ENCODE results near the gene DEPDC1. TPM values are rescaled to one million over a fixed set of nuclear protein-coding genes. Genes with fewer than 3 reads are reported as not detected.
"Not testable (repeated sequence)": the region's sequence is repeated elsewhere in the genome, so short reads cannot be mapped to it uniquely, and the experiment has no call there.

DEPDC1 gene
- total RNA-seq, 2 experiments from 2014 or later: 15.9 to 24.3 TPM

DNA sequence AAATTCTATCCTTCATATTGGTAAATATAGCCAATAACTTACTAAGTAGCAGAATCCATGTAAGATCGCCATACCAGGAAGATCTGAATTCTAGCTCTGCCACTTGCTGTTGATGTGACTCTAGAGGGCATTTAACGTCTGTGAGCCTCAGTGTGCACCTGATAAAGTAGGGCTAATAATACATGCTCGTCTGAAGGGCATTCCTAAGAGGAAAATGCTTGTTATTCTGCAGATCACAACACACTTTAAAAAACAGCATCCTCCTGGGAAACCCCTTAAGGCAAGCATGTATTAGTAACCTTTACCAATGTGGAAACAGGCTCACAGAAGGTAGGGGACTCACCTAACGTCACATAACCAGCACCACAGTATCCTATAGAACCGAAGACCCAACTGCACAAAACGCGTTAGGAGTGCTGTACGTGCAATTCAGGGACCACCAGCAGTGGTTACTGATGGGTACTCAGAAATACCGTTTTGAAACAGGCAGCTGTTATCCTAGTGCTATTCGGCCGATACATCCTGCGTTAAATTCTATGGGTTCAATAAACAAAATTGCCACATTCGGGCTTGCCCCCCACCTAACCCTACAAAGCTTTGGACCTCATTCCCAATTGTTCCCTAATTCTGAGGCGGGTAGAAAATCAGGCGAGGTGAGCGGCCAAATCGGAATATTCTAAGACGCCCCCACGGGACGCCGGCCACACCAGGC is 758 bp downstream of the DEPDC1 start:
- DNase-seq: peak; percentile 8
- H3K27me3 Mint-ChIP-seq: peaks cover 7% of the 10 kb centered on the region
- H3K36me3 Mint-ChIP-seq (ENCODE audit: low read depth): peaks cover 2% of the 10 kb centered on the region
- peak overlapping the region; percentile 82 for H3K4me3 Mint-ChIP-seq
- H3K27ac Mint-ChIP-seq: peak overlapping the region; percentile 47
- CTCF ChIA-PET: no interaction called here
- H3K9me3 Mint-ChIP-seq (ENCODE audit: low read depth): no peaks in the 10 kb centered on the region
- ATAC-seq: peak; percentile 28
- POLR2A ChIA-PET: no interaction called here
- H3K4me1 Mint-ChIP-seq: peaks cover 12% of the 10 kb centered on the region
- intact Hi-C loops (cut with DNase I, micrococcal nuclease): loop anchor here in 1 of 2 experiments (10.0 kb wide), 1 partner anchor 811 kb away; the partner anchor contains the start of gene GADD45A

DNA sequence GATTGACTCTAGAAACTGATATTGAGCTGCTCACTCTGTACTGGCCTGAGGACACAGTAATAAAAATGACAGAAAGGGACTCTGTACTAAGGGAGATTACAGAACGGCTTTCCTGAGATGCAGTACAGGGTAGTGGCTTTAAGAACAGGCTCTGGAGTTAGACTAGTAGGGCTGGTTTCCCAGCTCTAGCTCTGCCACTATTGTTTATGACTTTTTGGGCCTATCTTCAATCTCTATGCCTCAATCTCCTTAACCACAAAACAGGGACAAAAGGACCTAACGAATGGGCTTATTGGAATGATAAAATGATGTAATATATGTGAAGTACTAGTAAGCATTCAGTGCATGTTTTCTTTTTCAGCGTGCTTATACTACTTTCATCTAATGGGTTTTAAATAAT is 1.4 kb downstream of the DEPDC1 start:
- CTCF ChIA-PET: no interaction called here
- no peak for ATAC-seq
- H3K4me3 Mint-ChIP-seq: peak overlapping the region; percentile 82
- H3K4me1 Mint-ChIP-seq: peaks cover 12% of the 10 kb centered on the region
- no peak for DNase-seq
- intact Hi-C loops (cut with DNase I, micrococcal nuclease): loop anchor here in 1 of 2 experiments (10.0 kb wide), 1 partner anchor 811 kb away; the partner anchor contains the start of gene GADD45A
- H3K27me3 Mint-ChIP-seq: peaks cover 7% of the 10 kb centered on the region
- POLR2A ChIA-PET: no interaction called here
- peaks cover 2% of the 10 kb centered on the region for H3K36me3 Mint-ChIP-seq (ENCODE audit: low read depth)
- H3K27ac Mint-ChIP-seq: no peak overlapping the region
- no peaks in the 10 kb centered on the region for H3K9me3 Mint-ChIP-seq (ENCODE audit: low read depth)

DNA sequence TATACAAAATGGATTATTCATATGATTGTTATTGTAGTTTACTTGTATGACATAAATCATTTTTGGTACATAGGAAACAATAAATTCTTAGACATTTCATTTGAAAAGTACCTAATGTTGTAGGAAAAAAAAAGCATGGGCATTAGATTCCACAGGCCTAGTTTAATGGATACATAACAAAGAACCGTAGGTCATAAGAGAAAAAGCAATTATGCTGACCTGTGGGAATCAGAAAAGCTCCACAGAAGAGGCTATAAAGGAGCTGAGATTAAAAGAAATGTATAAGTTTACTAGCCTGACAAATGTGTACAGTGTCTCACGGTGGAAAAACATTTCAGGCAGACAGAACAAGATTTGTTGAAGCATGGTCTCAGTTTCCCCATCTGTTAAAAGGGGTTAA is 3.7 kb downstream of the DEPDC1 start:
- ATAC-seq (no peak), DNase-seq (no peak)
- intact Hi-C loops (cut with DNase I, micrococcal nuclease): loop anchor here in 1 of 2 experiments (10.0 kb wide), 1 partner anchor 808 kb away; the partner anchor contains the start of gene GADD45A
- ChIA-PET CTCF (no interaction called here), POLR2A (no interaction called here)
- H3K36me3 Mint-ChIP-seq (ENCODE audit: low read depth): peaks cover 5% of the 10 kb centered on the region
- no peak overlapping the region for H3K4me3 Mint-ChIP-seq
- H3K27ac Mint-ChIP-seq: no peak overlapping the region
- peaks cover 6% of the 10 kb centered on the region for H3K27me3 Mint-ChIP-seq
- H3K4me1 Mint-ChIP-seq: peaks cover 12% of the 10 kb centered on the region
- no peaks in the 10 kb centered on the region for H3K9me3 Mint-ChIP-seq (ENCODE audit: low read depth)

DNA sequence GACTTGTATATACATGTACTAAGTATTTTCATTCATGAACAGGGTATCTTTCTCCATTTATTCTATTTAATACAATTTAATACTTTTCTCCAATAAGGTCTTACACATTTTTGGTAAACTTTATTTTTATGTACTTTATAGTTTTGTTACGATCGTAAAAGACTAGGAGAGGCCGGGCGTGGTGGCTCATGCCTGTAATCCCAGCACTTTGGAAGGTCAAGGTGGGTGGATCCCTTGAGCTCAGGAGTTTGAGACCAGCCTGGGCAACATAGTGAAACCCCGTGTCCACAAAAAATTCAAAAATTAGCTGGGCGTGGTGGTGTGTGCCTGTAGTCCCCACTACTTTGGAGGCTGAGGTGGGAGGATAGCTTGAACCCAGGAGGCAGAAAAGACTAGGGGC is 4.6 kb downstream of the DEPDC1 start:
- ATAC-seq; H3K4me1 Mint-ChIP-seq; H3K4me3 Mint-ChIP-seq; POLR2A ChIA-PET; H3K27ac Mint-ChIP-seq; CTCF ChIA-PET; H3K27me3 Mint-ChIP-seq; H3K9me3 Mint-ChIP-seq (ENCODE audit: low read depth); DNase-seq; H3K36me3 Mint-ChIP-seq (ENCODE audit: low read depth): not testable (repeated sequence)
- intact Hi-C loops (cut with DNase I, micrococcal nuclease): loop anchor here in 1 of 2 experiments (10.0 kb wide), 1 partner anchor 807 kb away; the partner anchor contains the start of gene GADD45A

DNA sequence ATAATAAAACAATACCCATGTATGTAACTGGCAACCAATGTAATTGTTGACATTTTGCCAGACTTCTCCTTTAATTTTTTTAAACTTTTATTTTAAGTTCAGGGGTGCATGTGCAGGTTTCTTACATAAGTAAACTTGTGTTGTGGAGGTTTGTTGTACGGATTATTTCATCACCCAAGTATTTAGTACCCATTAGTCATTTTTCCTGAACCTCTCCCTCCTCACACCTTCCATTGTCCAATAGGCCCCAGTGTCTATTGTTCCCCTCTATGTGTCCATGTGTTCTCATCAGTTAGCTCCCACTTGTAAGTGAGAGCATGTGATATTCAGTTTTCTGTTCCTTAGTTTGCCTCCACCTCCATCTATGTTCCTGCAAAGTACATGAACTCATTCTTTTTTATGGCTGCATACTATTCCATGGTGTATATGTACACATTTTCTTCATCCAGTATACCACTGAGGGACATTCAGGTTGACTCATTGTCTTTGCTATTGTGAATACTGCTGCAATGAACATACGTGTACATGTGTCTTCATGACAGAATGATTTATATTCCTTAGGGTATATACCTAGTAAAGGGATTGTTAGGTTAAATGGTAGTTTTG is 6.7 kb downstream of the DEPDC1 start:
- Mint-ChIP-seq H3K27me3 (no peaks in the 10 kb centered on the region), H3K36me3 (ENCODE audit: low read depth) (peaks cover 5% of the 10 kb centered on the region), H3K27ac (no peak overlapping the region), H3K9me3 (ENCODE audit: low read depth) (no peaks in the 10 kb centered on the region), H3K4me1 (no peaks in the 10 kb centered on the region), H3K4me3 (no peak overlapping the region)
- DNase-seq: no peak
- intact Hi-C loops (cut with DNase I, micrococcal nuclease): loop anchor here in 1 of 2 experiments (10.0 kb wide), 1 partner anchor 805 kb away; the partner anchor contains the start of gene GADD45A
- ChIA-PET POLR2A (no interaction called here), CTCF (no interaction called here)
- ATAC-seq: no peak

DNA sequence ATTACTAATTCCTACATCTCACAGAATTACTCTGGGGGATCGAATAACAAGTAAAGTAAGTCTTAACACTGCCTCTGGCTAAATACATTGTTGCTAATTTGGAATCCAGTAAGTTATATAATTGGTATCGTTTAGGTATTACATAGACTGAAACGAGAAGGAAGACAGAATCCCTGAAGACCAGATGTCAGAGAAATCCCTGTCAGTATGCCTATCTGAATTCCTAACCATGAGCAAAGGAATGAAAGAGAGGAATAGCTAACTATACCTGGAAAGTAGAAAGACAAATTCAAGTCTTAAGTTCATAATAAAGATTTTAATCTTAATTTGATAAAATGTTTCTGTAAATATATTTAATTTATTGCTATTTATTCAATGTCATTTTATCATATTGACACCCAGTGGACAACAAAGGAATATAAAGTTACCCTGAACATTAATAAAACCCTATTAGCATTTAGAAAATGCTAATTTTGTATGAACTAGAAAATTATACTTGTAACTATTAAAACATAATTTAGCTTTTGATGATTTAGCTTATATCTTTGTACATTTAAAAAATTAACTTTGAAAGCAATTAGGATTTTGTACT is 11.4 kb downstream of the DEPDC1 start:
- CTCF ChIA-PET: no interaction called here
- POLR2A ChIA-PET: no interaction called here
- Mint-ChIP-seq H3K9me3 (ENCODE audit: low read depth) (no peaks in the 10 kb centered on the region), H3K27me3 (no peaks in the 10 kb centered on the region), H3K27ac (no peak overlapping the region), H3K4me3 (no peak overlapping the region), H3K36me3 (ENCODE audit: low read depth) (peaks cover 3% of the 10 kb centered on the region), H3K4me1 (no peaks in the 10 kb centered on the region)
- no peak for ATAC-seq
- intact Hi-C loops (cut with DNase I, micrococcal nuclease): no loop called here
- no peak for DNase-seq

DNA sequence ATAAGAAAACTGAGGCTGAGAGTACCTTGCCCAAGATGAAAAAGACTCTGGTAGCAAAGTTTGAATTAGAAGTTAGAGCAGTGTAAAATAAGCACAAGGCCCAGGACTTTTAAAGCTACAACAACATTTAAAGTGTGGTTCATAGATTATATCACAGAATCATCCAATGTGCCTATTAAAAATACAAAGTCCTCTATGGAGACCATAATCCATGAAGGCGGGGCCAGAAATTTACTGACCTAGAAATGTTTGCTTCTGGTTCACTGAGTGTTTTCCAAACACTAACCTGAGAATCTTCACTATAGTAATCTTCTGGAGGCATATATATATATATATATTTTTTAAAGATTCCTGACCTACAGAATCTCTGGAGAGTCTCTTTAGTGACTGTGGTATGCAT is 12.3 kb downstream of the DEPDC1 start:
- ChIA-PET POLR2A (no interaction called here), CTCF (no interaction called here)
- Mint-ChIP-seq H3K27me3 (no peaks in the 10 kb centered on the region), H3K27ac (no peak overlapping the region), H3K9me3 (ENCODE audit: low read depth) (no peaks in the 10 kb centered on the region), H3K4me3 (no peak overlapping the region), H3K4me1 (no peaks in the 10 kb centered on the region), H3K36me3 (ENCODE audit: low read depth) (peaks cover 3% of the 10 kb centered on the region)
- intact Hi-C loops (cut with DNase I, micrococcal nuclease): no loop called here
- DNase-seq (no peak), ATAC-seq (no peak)

DNA sequence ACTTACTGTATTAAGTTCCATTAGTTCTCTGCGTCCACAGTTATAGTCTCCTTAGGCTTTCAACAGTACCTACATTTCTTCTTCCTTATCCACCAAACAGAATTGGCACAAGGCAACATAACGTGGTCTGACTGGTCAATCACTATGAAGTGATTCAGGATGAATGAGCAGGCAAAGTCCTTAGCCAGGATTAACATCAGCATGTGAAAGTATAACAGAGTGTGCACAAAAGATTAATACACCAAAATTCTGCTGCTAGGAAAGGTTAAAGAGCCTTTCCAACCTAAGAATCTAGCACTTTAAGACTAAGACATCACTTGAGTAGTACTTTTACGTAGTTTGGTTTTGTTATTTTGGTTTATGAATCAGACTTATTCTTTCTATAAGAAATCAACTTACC is 15.8 kb downstream of the DEPDC1 start:
- H3K36me3 Mint-ChIP-seq (ENCODE audit: low read depth): peaks cover 6% of the 10 kb centered on the region
- no peak overlapping the region for H3K4me3 Mint-ChIP-seq
- no peaks in the 10 kb centered on the region for H3K9me3 Mint-ChIP-seq (ENCODE audit: low read depth)
- ATAC-seq: no peak
- intact Hi-C loops (cut with DNase I, micrococcal nuclease): no loop called here
- no peaks in the 10 kb centered on the region for H3K27me3 Mint-ChIP-seq
- POLR2A ChIA-PET: no interaction called here
- CTCF ChIA-PET: no interaction called here
- DNase-seq: no peak
- no peak overlapping the region for H3K27ac Mint-ChIP-seq
- H3K4me1 Mint-ChIP-seq: no peaks in the 10 kb centered on the region

DNA sequence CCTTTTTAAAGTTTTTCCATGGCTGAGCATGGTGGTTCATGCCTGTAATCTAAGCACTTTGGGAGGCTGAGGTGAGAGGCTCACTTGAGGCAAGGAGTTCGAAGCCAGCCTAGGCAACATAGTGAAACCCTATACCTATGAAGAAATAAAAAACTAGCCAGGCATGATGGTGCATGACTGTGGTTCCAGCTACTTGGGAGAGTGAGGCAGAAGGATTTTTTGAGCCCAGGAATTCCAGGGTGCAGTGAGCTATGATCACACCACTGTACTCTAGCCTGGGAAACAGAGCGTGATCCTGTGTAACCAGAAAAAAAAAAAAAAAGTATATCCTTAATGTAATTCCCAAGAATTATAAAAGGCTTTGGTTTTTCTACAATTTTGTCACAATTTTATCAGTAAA is 17.4 kb downstream of the DEPDC1 start:
- Mint-ChIP-seq H3K9me3 (ENCODE audit: low read depth) (no peaks in the 10 kb centered on the region), H3K36me3 (ENCODE audit: low read depth) (peaks cover 6% of the 10 kb centered on the region), H3K27me3 (no peaks in the 10 kb centered on the region), H3K4me3 (no peak overlapping the region), H3K27ac (no peak overlapping the region), H3K4me1 (no peaks in the 10 kb centered on the region)
- ATAC-seq: no peak
- CTCF ChIA-PET: interaction anchor here (1.5 kb wide), 1 partner anchor 29 kb away, joined by 3 read pairs; the partner anchor contains the start of gene RPE65
- POLR2A ChIA-PET: no interaction called here
- intact Hi-C loops (cut with DNase I, micrococcal nuclease): no loop called here
- DNase-seq: no peak

DNA sequence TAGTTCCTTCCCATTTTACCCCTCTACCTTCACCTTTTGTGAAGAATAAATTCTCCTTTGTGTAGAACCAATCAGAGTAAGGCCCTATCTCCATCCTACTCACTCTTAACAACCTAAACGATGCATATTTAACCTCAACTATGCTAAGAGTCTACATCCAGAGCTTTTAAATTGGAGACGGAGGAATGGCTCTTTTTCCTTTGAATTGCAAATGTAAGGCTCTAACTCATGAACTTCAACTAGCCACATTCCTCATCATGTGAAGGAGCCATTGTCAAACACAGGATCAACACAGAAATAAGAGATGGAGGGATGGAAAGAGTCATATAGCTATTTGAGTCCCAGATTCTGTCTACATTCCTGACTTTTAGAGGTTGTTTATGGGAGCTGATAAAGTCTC is 18.2 kb downstream of the DEPDC1 start:
- CTCF ChIA-PET: interaction anchor here (1.5 kb wide), 1 partner anchor 29 kb away, joined by 3 read pairs; the partner anchor contains the start of gene RPE65
- H3K4me3 Mint-ChIP-seq: no peak overlapping the region
- no peaks in the 10 kb centered on the region for H3K4me1 Mint-ChIP-seq
- no peak for DNase-seq
- ATAC-seq: no peak
- H3K27me3 Mint-ChIP-seq: no peaks in the 10 kb centered on the region
- no peak overlapping the region for H3K27ac Mint-ChIP-seq
- intact Hi-C loops (cut with DNase I, micrococcal nuclease): no loop called here
- H3K9me3 Mint-ChIP-seq (ENCODE audit: low read depth): no peaks in the 10 kb centered on the region
- peaks cover 6% of the 10 kb centered on the region for H3K36me3 Mint-ChIP-seq (ENCODE audit: low read depth)
- POLR2A ChIA-PET: no interaction called here

DNA sequence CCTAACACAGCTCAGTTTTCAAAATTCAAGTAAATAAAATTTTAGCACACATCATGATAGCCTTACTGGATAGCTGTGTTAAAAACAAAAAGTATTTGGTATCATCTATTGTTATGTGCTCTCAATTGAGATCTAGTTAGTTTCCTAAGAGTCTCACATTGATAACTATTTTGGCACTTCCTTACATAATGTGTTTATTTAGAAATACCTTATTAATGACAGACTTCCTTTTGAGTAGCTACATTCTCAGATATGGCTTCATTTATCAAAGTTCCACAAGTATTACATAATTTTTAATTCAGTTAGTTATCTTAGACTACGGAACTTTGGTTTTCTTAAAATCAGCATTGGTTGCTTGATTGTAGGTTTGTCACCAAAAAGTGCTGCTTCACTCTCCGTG is 20.3 kb downstream of the DEPDC1 start:
- CTCF ChIA-PET; H3K36me3 Mint-ChIP-seq (ENCODE audit: low read depth); H3K27me3 Mint-ChIP-seq; H3K27ac Mint-ChIP-seq; DNase-seq; ATAC-seq; H3K9me3 Mint-ChIP-seq (ENCODE audit: low read depth); POLR2A ChIA-PET; H3K4me1 Mint-ChIP-seq; intact Hi-C loops (cut with DNase I, micrococcal nuclease); H3K4me3 Mint-ChIP-seq: not testable (repeated sequence)

DNA sequence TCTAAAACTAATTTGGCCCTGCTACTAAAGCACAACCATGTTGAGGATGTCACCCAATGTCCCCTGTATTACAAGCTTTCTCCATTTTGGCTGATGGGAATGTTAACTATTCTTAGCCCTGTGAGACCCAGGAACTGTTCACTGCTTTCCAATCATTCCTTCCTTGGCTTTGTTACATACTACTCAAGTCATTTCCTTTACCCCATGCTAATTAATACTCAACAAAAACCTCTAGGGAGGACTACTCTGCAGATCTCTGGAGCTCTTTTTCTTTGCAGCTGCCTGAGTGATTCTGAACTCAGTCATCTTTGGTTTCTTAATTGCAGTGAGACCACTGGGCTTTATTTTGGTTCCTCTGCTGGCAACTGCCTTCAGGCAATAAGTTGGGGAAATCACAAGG is 23.8 kb downstream of the DEPDC1 start:
- POLR2A ChIA-PET: no interaction called here
- H3K9me3 Mint-ChIP-seq (ENCODE audit: low read depth): no peaks in the 10 kb centered on the region

More for the DNA sequence above, 23.8 kb downstream of the DEPDC1 start:
- ATAC-seq: no peak
- Mint-ChIP-seq H3K4me1 (no peaks in the 10 kb centered on the region), H3K4me3 (no peak overlapping the region), H3K27ac (no peak overlapping the region), H3K36me3 (ENCODE audit: low read depth) (peaks cover 3% of the 10 kb centered on the region), H3K27me3 (no peaks in the 10 kb centered on the region)
- DNase-seq: no peak
- intact Hi-C loops (cut with DNase I, micrococcal nuclease): no loop called here
- CTCF ChIA-PET: no interaction called here
